Lower lobe of right lung (tissue), 2 donors: ENCODE results near the gene PCBP3. TPM values are rescaled to one million over a fixed set of nuclear protein-coding genes. Genes with fewer than 3 reads are reported as not detected.
"Not testable (repeated sequence)": the region's sequence is repeated elsewhere in the genome, so short reads cannot be mapped to it uniquely, and the experiment has no call there.

ENCODE experiments used
- ATAC-seq, 2 donors: fragments of 200-7000 bp; cut with Tn5 transposase; one replicate each; pipeline ENCODE4 v1.9.1; 2020 to 2022; ENCODE audit warnings: mild to moderate bottlenecking in 2 of 2, moderate library complexity in 2 of 2
- DNase-seq: peaks from one replicate; pipeline ENCODE4 v3.0.0-alpha.2; 2020
- H3K27ac ChIP-seq: fragments of 200-600 bp; one replicate; pipeline ENCODE4 v1.8.0; 2022
- H3K27me3 ChIP-seq: fragments of 200-600 bp; one replicate; pipeline ENCODE4 v1.8.0; 2022; ENCODE audit warnings: low read depth
- H3K36me3 ChIP-seq: fragments of 200-600 bp; one replicate; pipeline ENCODE4 v1.8.0; 2022; ENCODE audit warnings: mild to moderate bottlenecking
- H3K4me1 ChIP-seq: fragments of 200-600 bp; one replicate; pipeline ENCODE4 v1.8.0; 2022
- H3K4me3 ChIP-seq: fragments of 200-600 bp; one replicate; pipeline ENCODE4 v1.8.0; 2022; ENCODE audit warnings: mild to moderate bottlenecking
- H3K9me3 ChIP-seq: fragments of 200-600 bp; one replicate; pipeline ENCODE4 v1.8.0; 2022
- intact Hi-C: fragments of 100-400 bp; cut with DNase I; formaldehyde crosslinking; loops from one replicate; pipeline ENCODE4 v1.11.0; 2022
- total RNA-seq: library from RNA; stranded (reverse); fragmentation: NEBNext Ultra II Directional; extraction: Animal tissue kit (Norgen Biotek cat#: 25700); gene quantifications from one replicate; pipeline ENCODE4 v1.2.1, GENCODE V29; 2021
- TF ChIP-seq, protein P1 (sequence below): fragments of 200-600 bp; IDR thresholded peaks from one replicate; pipeline ENCODE4 v1.8.0; 2022; ENCODE audit warnings: antibody characterized with exemption, mild to moderate bottlenecking
- donor health status: DM: no; HTN: yes; CAD: no; lungs with severe emphysema.

Gene PCBP3
- total RNA-seq, 1 donor from 2014 or later, result 4.5 TPM

GRCh38 chr21:45603481-45603880, 40.0 kb upstream of the PCBP3 start:
- no peaks in the 10 kb centered on the region for H3K27me3 ChIP-seq
- intact Hi-C loops, result no loop called here
- H3K9me3 ChIP-seq, result peaks cover 9% of the 10 kb centered on the region
- H3K4me3 ChIP-seq, result no peak overlapping the region
- ATAC-seq, result no peak
- no peaks in the 10 kb centered on the region for H3K4me1 ChIP-seq
- TF ChIP-seq, protein P1, sequence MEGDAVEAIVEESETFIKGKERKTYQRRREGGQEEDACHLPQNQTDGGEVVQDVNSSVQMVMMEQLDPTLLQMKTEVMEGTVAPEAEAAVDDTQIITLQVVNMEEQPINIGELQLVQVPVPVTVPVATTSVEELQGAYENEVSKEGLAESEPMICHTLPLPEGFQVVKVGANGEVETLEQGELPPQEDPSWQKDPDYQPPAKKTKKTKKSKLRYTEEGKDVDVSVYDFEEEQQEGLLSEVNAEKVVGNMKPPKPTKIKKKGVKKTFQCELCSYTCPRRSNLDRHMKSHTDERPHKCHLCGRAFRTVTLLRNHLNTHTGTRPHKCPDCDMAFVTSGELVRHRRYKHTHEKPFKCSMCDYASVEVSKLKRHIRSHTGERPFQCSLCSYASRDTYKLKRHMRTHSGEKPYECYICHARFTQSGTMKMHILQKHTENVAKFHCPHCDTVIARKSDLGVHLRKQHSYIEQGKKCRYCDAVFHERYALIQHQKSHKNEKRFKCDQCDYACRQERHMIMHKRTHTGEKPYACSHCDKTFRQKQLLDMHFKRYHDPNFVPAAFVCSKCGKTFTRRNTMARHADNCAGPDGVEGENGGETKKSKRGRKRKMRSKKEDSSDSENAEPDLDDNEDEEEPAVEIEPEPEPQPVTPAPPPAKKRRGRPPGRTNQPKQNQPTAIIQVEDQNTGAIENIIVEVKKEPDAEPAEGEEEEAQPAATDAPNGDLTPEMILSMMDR, result no peak
- DNase-seq, result no peak
- no peak overlapping the region for H3K27ac ChIP-seq
- H3K36me3 ChIP-seq, result no peaks in the 10 kb centered on the region

DNA sequence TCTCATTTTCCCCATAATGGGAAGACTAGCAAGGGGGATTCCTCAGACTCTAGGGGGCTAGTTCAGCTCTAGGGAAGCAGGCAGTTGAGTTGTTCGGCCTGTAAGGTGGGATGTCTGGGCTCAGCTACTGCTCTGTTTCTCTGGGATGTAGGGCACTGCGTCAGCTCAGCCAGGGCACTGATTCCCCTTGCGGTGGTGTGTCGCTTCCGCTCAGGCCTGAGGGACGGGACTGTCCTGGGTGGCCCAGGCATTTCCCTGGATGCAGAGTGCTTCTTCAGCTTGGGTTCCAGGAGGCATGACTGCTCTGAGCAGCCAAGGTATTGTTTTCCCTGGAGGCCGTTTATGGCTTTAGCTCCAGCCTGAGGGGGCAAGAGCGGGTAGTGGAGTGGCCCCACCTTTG, 38.8 kb upstream of the PCBP3 start:
- H3K4me1 ChIP-seq, H3K9me3 ChIP-seq, H3K36me3 ChIP-seq, H3K27me3 ChIP-seq, H3K27ac ChIP-seq, intact Hi-C loops, H3K4me3 ChIP-seq, ATAC-seq, DNase-seq: not testable (repeated sequence)

DNA sequence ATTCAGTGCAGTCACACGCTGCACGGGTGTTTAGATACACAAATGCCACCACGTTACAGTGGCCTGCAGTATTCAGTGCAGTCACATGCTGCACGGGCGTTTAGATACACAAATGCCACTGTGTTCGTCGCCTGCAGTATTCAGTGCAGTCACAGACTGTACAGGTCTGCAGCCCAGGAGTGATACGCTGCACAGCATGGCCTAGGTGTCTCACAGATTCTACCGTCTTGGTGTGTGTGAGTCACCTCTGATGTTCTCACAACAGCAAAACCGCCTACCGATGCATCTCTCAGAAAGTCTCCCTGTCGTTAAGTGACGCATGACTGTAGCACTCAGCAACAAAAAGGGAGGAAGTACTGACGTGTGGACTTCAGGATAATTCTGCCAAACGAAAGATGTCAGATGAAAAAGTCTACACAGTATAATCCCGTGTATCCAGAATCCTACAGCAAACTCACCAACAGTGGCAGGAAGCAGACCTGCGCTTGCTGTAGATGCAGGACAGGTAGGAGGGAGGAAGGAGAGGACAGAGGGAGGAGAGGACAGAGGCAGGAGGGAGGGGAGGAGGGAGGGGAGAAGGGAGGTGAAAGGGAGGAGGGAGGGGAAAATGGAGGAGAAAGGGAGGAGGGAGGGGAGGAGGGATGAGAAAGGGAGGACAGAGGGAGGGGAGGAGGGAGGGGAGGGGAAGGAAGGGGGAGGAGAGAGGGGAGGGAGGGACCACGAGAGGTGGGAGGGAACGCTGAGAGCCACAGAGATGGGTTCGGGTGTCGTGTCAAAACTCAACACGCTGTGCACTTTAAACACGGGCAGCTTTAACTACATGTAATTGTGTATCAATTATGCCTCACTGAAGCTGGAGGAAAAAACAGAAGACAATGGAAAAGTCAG, 36.3 kb upstream of the PCBP3 start:
- H3K9me3 ChIP-seq, result peaks cover 9% of the 10 kb centered on the region
- peaks cover 19% of the 10 kb centered on the region for H3K27me3 ChIP-seq
- H3K27ac ChIP-seq, result no peak overlapping the region
- intact Hi-C loops, result no loop called here
- H3K4me1 ChIP-seq, result no peaks in the 10 kb centered on the region
- ATAC-seq (no peak), DNase-seq (no peak)
- H3K36me3 ChIP-seq, result no peaks in the 10 kb centered on the region
- no peak overlapping the region for H3K4me3 ChIP-seq
- TF ChIP-seq, protein P1, result no peak

- DNase-seq (no peak), ATAC-seq (no peak)
- no peaks in the 10 kb centered on the region for H3K36me3 ChIP-seq
- peaks cover 5% of the 10 kb centered on the region for H3K9me3 ChIP-seq
- H3K4me3 ChIP-seq, result no peak overlapping the region
- no peak overlapping the region for H3K27ac ChIP-seq
- intact Hi-C loops, result no loop called here
- TF ChIP-seq, protein P1, result no peak
- no peaks in the 10 kb centered on the region for H3K4me1 ChIP-seq
- H3K27me3 ChIP-seq, result peaks cover 24% of the 10 kb centered on the region
Observed at GRCh38 chr21:45607909-45608295, 35.6 kb upstream of the PCBP3 start.

DNA sequence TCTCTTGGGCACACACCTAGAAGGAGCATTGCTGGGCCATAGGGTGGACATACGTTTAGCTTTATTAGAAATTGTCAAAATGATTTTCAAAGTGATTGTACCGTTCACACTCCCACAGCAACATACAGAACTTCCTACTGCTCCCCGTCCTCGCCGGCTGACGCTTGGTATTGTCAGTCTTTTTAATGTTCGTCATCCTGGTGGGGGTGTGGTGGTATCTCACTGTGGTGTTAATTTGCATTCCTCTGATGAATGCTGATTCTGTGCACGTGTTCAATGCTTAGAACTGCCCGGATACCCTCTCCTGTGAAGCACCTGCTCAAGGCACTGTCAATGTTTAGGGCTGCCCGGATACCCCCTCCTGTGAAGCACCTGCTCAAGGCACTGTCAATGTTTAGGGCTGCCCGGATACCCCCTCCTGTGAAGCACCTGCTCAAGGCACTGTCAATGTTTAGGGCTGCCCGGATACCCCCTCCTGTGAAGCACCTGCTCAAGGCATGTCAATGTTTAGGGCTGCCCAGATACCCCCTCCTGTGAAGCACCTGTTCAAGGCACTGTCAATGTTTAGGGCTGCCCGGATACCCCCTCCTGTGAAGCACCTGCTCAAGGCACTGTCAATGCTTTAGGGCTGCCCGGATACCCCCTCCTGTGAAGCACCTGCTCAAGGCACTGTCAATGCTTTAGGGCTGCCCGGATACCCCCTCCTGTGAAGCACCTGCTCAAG, 34.6 kb upstream of the PCBP3 start:
- H3K36me3 ChIP-seq, ATAC-seq, intact Hi-C loops, DNase-seq, H3K4me3 ChIP-seq, H3K9me3 ChIP-seq, H3K4me1 ChIP-seq, H3K27ac ChIP-seq: not testable (repeated sequence)
- H3K27me3 ChIP-seq, result peaks cover 28% of the 10 kb centered on the region

- intact Hi-C loops, H3K4me3 ChIP-seq, H3K4me1 ChIP-seq, H3K27ac ChIP-seq, DNase-seq, H3K36me3 ChIP-seq, ATAC-seq, H3K9me3 ChIP-seq: not testable (repeated sequence)
- H3K27me3 ChIP-seq, result peaks cover 34% of the 10 kb centered on the region
Observed at GRCh38 chr21:45609616-45610015, 33.9 kb upstream of the PCBP3 start.

- TF ChIP-seq, protein P1, result no peak
- no peaks in the 10 kb centered on the region for H3K4me1 ChIP-seq
- intact Hi-C loops, result no loop called here
- H3K4me3 ChIP-seq, result no peak overlapping the region
- DNase-seq (no peak), ATAC-seq (no peak)
- H3K27me3 ChIP-seq, result peaks cover 37% of the 10 kb centered on the region
- H3K27ac ChIP-seq, result no peak overlapping the region
- no peaks in the 10 kb centered on the region for H3K36me3 ChIP-seq
- no peaks in the 10 kb centered on the region for H3K9me3 ChIP-seq
Observed at GRCh38 chr21:45611296-45611695, 32.2 kb upstream of the PCBP3 start.
